ENCODE measurements around the gene DDX47. TPM values are rescaled to one million over a fixed set of nuclear protein-coding genes. Genes with fewer than 3 reads are reported as not detected.

Gene DDX47
- total RNA-seq, 1 experiment from 2014 or later, result 121 TPM

- Mint-ChIP-seq H3K4me3 (ENCODE audit: unreplicated experiment) (no peak overlapping the region), H3K4me1 (ENCODE audit: low read depth, unreplicated experiment) (peaks cover 15% of the 10 kb centered on the region), H3K27me3 (ENCODE audit: insufficient read depth, unreplicated experiment) (no peaks in the 10 kb centered on the region), H3K36me3 (ENCODE audit: insufficient read depth, unreplicated experiment) (peaks cover 9% of the 10 kb centered on the region), H3K9me3 (ENCODE audit: unreplicated experiment) (peaks cover 14% of the 10 kb centered on the region), H3K27ac (ENCODE audit: unreplicated experiment) (no peak overlapping the region)
- H3K4me3 ChIP-seq (ENCODE audit: low read depth, low read length), result no peak overlapping the region
- H3K36me3 ChIP-seq (ENCODE audit: control insufficient read depth, insufficient read depth, low read length), result no peaks in the 10 kb centered on the region
- peaks cover 10% of the 10 kb centered on the region; the same call in 1 of the 2 replicates for H3K4me1 ChIP-seq
- intact Hi-C loops (cut with micrococcal nuclease; ENCODE audit: unreplicated experiment), result no loop called here
- POLR2A ChIA-PET, result no interaction called here
- H3K27me3 ChIP-seq (replicated peaks; ENCODE audit: control insufficient read depth, insufficient read depth, low read length), result no peaks in the 10 kb centered on the region
- BruUV-seq (replicated peaks), result no TSS peak
- DNase-seq, result no peak
- no peak for TF ChIP-seq CTCF (IDR thresholded peaks at IDR 0.05; ENCODE audit: insufficient read depth in 1 of 2, low read depth in 1 of 2, low read length in 1 of 2, severe bottlenecking in 1 of 2, unreplicated experiment in 1 of 2)
- H3K9me3 ChIP-seq, result no peaks in the 10 kb centered on the region
- CTCF ChIA-PET, result no interaction called here
Measured at GRCh38 chr12:12864243-12864642, 51.1 kb downstream of the DDX47 start.

- no TSS peak for BruUV-seq (replicated peaks)
- H3K36me3 Mint-ChIP-seq (ENCODE audit: insufficient read depth, unreplicated experiment), result peaks cover 25% of the 10 kb centered on the region
- no peak overlapping the region for H3K4me3 ChIP-seq (ENCODE audit: low read depth, low read length)
- no peaks in the 10 kb centered on the region for H3K27me3 Mint-ChIP-seq (ENCODE audit: insufficient read depth, unreplicated experiment)
- H3K27ac Mint-ChIP-seq (ENCODE audit: unreplicated experiment), result peak overlapping the region; percentile 12
- POLR2A ChIA-PET, result no interaction called here
- H3K4me1 Mint-ChIP-seq (ENCODE audit: low read depth, unreplicated experiment), result peaks cover 49% of the 10 kb centered on the region
- no peak overlapping the region for H3K4me3 Mint-ChIP-seq (ENCODE audit: unreplicated experiment)
- no peaks in the 10 kb centered on the region for H3K9me3 ChIP-seq
- intact Hi-C loops (cut with micrococcal nuclease; ENCODE audit: unreplicated experiment), result no loop called here
- no peak for TF ChIP-seq CTCF (IDR thresholded peaks at IDR 0.05; ENCODE audit: insufficient read depth in 1 of 2, low read depth in 1 of 2, low read length in 1 of 2, severe bottlenecking in 1 of 2, unreplicated experiment in 1 of 2)
- no peak for DNase-seq
- peaks cover 9% of the 10 kb centered on the region for H3K9me3 Mint-ChIP-seq (ENCODE audit: unreplicated experiment)
- CTCF ChIA-PET, result interaction anchor here (1.4 kb wide), 1 partner anchor 32 kb away, joined by 3 read pairs; no protein-coding TSS in a partner anchor
- H3K27me3 ChIP-seq (replicated peaks; ENCODE audit: control insufficient read depth, insufficient read depth, low read length), result no peaks in the 10 kb centered on the region
- H3K4me1 ChIP-seq, result peaks cover 46% of the 10 kb centered on the region
- H3K36me3 ChIP-seq (ENCODE audit: control insufficient read depth, insufficient read depth, low read length), result no peaks in the 10 kb centered on the region
Measured at GRCh38 chr12:12868477-12869235, 55.5 kb downstream of the DDX47 start.

- no peak for TF ChIP-seq CTCF (IDR thresholded peaks at IDR 0.05; ENCODE audit: insufficient read depth in 1 of 2, low read depth in 1 of 2, low read length in 1 of 2, severe bottlenecking in 1 of 2, unreplicated experiment in 1 of 2)
- peaks cover 64% of the 10 kb centered on the region for H3K4me1 ChIP-seq
Measured at GRCh38 chr12:12870465-12870864, 57.3 kb downstream of the DDX47 start.

More at GRCh38 chr12:12870465-12870864, 57.3 kb downstream of the DDX47 start:
- Mint-ChIP-seq H3K36me3 (ENCODE audit: insufficient read depth, unreplicated experiment) (peaks cover 19% of the 10 kb centered on the region), H3K9me3 (ENCODE audit: unreplicated experiment) (no peaks in the 10 kb centered on the region), H3K27me3 (ENCODE audit: insufficient read depth, unreplicated experiment) (no peaks in the 10 kb centered on the region), H3K4me3 (ENCODE audit: unreplicated experiment) (peak overlapping the region; percentile 60), H3K27ac (ENCODE audit: unreplicated experiment) (peak overlapping the region; percentile 97), H3K4me1 (ENCODE audit: low read depth, unreplicated experiment) (peaks cover 63% of the 10 kb centered on the region)
- CTCF ChIA-PET, result no interaction called here
- no peaks in the 10 kb centered on the region for H3K36me3 ChIP-seq (ENCODE audit: control insufficient read depth, insufficient read depth, low read length)
- intact Hi-C loops (cut with micrococcal nuclease; ENCODE audit: unreplicated experiment), result no loop called here
- H3K9me3 ChIP-seq, result no peaks in the 10 kb centered on the region
- BruUV-seq (replicated peaks), result no TSS peak
- no peaks in the 10 kb centered on the region for H3K27me3 ChIP-seq (replicated peaks; ENCODE audit: control insufficient read depth, insufficient read depth, low read length)
- DNase-seq, result peak; percentile 66 to 86
- POLR2A ChIA-PET, result no interaction called here
- no peak overlapping the region for H3K4me3 ChIP-seq (ENCODE audit: low read depth, low read length)

All from Caco-2 (cell line).